ENCODE measurements around the gene MEN1.

DNA sequence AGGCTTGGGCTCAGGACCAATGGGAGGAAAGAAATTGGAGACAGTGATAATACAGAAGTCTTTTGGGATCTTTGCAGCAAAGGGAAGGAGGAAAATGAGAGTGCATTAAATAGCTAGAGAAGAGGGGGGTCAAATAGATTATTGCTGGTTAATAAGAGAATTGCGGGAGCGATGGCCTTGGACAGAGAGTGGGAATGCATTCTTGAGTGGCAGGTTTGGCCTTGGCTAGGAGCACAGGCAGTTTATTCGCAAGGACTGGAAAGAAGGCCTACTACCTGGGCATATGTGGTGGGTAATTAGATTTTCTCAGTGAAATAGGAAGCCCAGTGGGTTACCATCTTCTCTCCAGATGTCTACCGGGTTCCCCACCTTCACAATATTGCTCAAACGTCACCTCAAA is 3.5 kb upstream of the MEN1 start:
- TF ChIP-seq EZH2 (IDR thresholded peaks at IDR 0.05; ENCODE audit: insufficient read depth, poor library complexity, severe bottlenecking) (no peak), EZH2phosphoT487 (IDR thresholded peaks at IDR 0.05; ENCODE audit: insufficient read depth, low read depth) (no peak)
